ENCODE results near the gene TNPO2. TPM values are rescaled to one million over a fixed set of nuclear protein-coding genes. Genes with fewer than 3 reads are reported as not detected.

The TNPO2 gene
- 27.4 to 35.2 TPM (median 32.5 TPM) in 5 replicates for total RNA-seq (2022; extraction: Qiagen RNA extraction; ENCODE audit: low read depth)

GRCh38 chr19:12723641-12724426 is at the start of gene TNPO2:
Gene TNPO2 (minus strand): TSS chr19:12723932. CDS start chr19:12720977, 2,955 bp downstream.

DNA sequence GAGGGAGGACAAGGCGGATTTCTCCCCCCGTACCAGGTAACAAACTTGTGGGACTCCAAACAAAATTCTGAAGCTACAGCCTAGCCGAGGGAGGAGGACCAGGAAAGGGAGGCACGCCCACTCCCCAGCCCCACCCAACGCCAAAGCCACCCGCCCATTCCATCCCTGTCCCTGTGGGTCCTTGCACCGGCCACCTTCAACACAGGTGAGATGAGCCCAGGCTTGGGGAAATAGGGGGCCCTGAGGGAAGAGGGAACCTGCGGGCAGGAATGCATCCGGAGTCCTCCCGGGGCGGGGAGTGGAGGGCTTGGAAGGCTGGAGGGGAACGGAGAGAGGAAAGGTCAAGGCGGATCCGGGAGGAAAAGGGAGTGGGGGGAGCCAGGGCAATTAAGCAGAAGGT is 27.9 kb upstream of the TNPO2 start, which contains the start of gene BEST2:
Gene BEST2 (plus strand): TSS at position 157 of the 400 bp plus-strand sequence. CDS start 802 bp downstream, outside the sequence.

GRCh38 chr19:12736995-12737834 is 13.5 kb upstream of the TNPO2 start, which contains the start of gene GET3:
Gene GET3 (plus strand): TSS chr19:12737497. CDS start chr19:12737506, 9 bp downstream.

GRCh38 chr19:12696366-12697335 is 27.1 kb downstream of the TNPO2 start, which contains the start of gene FBXW9:
Gene FBXW9 (minus strand): TSS chr19:12696631. CDS start chr19:12696581, 50 bp downstream.

GRCh38 chr19:12687496-12688196 is 36.1 kb downstream of the TNPO2 start, which contains the start of gene GNG14:
Gene GNG14 (plus strand): TSS chr19:12687998. CDS start chr19:12688049, 51 bp downstream.

DNA sequence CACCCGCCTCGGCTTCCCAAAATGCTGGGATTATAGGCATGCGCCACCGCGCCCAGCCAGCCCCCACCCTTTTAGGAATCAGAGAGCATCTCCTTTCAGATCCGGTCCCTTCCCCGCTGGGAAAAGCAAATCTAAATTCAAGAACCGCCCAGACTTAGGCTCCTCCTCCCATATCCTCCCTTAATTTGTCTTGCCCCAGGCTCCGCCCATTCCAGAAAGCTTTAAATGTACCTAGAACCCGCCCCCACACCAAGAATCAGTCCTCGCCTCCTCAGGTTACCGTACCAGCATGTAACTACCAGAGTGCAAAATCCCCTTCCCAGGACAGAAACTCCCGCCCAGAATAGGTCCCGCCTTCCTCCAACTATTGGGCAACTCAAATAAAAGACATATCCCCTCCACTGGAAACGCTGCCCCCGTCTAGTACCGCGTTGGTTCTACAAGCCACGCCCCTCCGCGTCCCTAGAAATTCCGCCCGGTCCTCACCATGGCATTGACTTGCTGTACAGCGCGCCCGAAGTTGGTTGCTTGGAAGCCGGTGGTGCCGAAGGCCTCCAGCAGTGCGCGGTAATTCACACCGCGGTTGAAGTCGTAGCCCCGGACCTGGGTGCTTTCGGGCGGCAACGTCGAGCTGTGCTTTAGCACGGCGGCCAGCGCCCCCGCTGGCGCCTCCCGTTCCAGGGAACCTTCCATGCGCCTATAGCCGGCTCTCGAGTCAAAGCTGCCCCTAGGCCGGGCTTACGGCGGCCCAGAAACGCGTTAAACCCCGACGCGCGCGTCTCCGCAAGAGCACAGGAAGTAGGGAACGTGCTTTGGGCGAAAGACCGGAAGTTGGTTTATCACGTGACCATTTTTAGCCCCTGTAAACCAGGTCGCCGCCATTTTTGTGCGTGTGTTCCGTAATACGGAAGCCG is 42.4 kb downstream of the TNPO2 start, which contains the start of gene DHPS:
Gene DHPS (minus strand): TSS at position 807 of the 914 bp plus-strand sequence. CDS start 114 bp downstream, at position 693.

GRCh38 chr19:12666265-12667048 is 57.3 kb downstream of the TNPO2 start, which contains the start of the genes MAN2B1 and WDR83:
Gene MAN2B1 (minus strand): TSS chr19:12666742. CDS start chr19:12666701, 41 bp downstream.
Gene WDR83 (plus strand): TSS chr19:12666807. CDS start chr19:12669791, 2,984 bp downstream.

Other genes with a start within 250 kb of the TNPO2 start
- gene ZNF709, start 239.1 kb downstream of the TNPO2 start, total RNA-seq (2022; extraction: Qiagen RNA extraction; ENCODE audit: low read depth) = 0.05 TPM in 1 of 5 replicates, not detected in the others
- gene ZNF564, start 172.4 kb downstream of the TNPO2 start, total RNA-seq (2022; extraction: Qiagen RNA extraction; ENCODE audit: low read depth) = 0.95 to 2.9 TPM (median 2.1 TPM) in 5 replicates
- gene ZNF490, start 113.1 kb downstream of the TNPO2 start, total RNA-seq (2022; extraction: Qiagen RNA extraction; ENCODE audit: low read depth) = 0.45 to 0.81 TPM (median 0.66 TPM) in 5 replicates
- 4.3 to 6.2 TPM (median 5.3 TPM) in 5 replicates for gene ZNF791, start 113.0 kb downstream of the TNPO2 start, total RNA-seq (2022; extraction: Qiagen RNA extraction; ENCODE audit: low read depth)
- gene MAN2B1, start 57.2 kb downstream of the TNPO2 start, total RNA-seq (2022; extraction: Qiagen RNA extraction; ENCODE audit: low read depth) = 16.4 to 21.2 TPM (median 17.4 TPM) in 5 replicates
- gene WDR83, start 57.1 kb downstream of the TNPO2 start, total RNA-seq (2022; extraction: Qiagen RNA extraction; ENCODE audit: low read depth) = 7.9 to 11.6 TPM (median 10.0 TPM) in 5 replicates
- 40.7 to 54.1 TPM (median 49.5 TPM) in 5 replicates for gene DHPS, start 42.1 kb downstream of the TNPO2 start, total RNA-seq (2022; extraction: Qiagen RNA extraction; ENCODE audit: low read depth)
- not detected in 5 replicates for gene GNG14, start 35.9 kb downstream of the TNPO2 start, total RNA-seq (2022; extraction: Qiagen RNA extraction; ENCODE audit: low read depth)
- gene FBXW9, start 27.3 kb downstream of the TNPO2 start, total RNA-seq (2022; extraction: Qiagen RNA extraction; ENCODE audit: low read depth) = 8.2 to 13.6 TPM (median 11.5 TPM) in 5 replicates
- gene TRIR, start 10.8 kb upstream of the TNPO2 start, total RNA-seq (2022; extraction: Qiagen RNA extraction; ENCODE audit: low read depth) = 156 to 216 TPM (median 205 TPM) in 5 replicates
- gene GET3, start 13.6 kb upstream of the TNPO2 start, total RNA-seq (2022; extraction: Qiagen RNA extraction; ENCODE audit: low read depth) = 70.9 to 96.0 TPM (median 93.4 TPM) in 5 replicates
- gene BEST2, start 27.9 kb upstream of the TNPO2 start, total RNA-seq (2022; extraction: Qiagen RNA extraction; ENCODE audit: low read depth) = 0.05 to 0.14 TPM in 2 of 5 replicates, not detected in the others
- 8.1 to 12.5 TPM (median 9.9 TPM) in 5 replicates for gene HOOK2, start 51.6 kb upstream of the TNPO2 start, total RNA-seq (2022; extraction: Qiagen RNA extraction; ENCODE audit: low read depth)
- 86.0 to 165 TPM (median 133 TPM) in 5 replicates for gene JUNB, start 67.6 kb upstream of the TNPO2 start, total RNA-seq (2022; extraction: Qiagen RNA extraction; ENCODE audit: low read depth)
- 0.48 to 1.4 TPM (median 0.76 TPM) in 5 replicates for gene PRDX2, start 77.9 kb upstream of the TNPO2 start, total RNA-seq (2022; extraction: Qiagen RNA extraction; ENCODE audit: low read depth)
- gene THSD8, start 78.1 kb upstream of the TNPO2 start, total RNA-seq (2022; extraction: Qiagen RNA extraction; ENCODE audit: low read depth) = 0.70 to 17.2 TPM (median 12.5 TPM) in 4 of 5 replicates, not detected in the other
- gene RNASEH2A, start 82.7 kb upstream of the TNPO2 start, total RNA-seq (2022; extraction: Qiagen RNA extraction; ENCODE audit: low read depth) = 32.3 to 49.1 TPM (median 44.2 TPM) in 5 replicates
- 0.10 to 0.34 TPM (median 0.22 TPM) in 4 of 5 replicates, not detected in the other for gene RTBDN, start 110.6 kb upstream of the TNPO2 start, total RNA-seq (2022; extraction: Qiagen RNA extraction; ENCODE audit: low read depth)
- 1.1 to 2.5 TPM (median 1.6 TPM) in 5 replicates for gene MAST1, start 114.6 kb upstream of the TNPO2 start, total RNA-seq (2022; extraction: Qiagen RNA extraction; ENCODE audit: low read depth)
- gene DNASE2, start 157.5 kb upstream of the TNPO2 start, total RNA-seq (2022; extraction: Qiagen RNA extraction; ENCODE audit: low read depth) = 25.6 to 33.3 TPM (median 31.1 TPM) in 5 replicates
- not detected in 5 replicates for gene KLF1, start 163.3 kb upstream of the TNPO2 start, total RNA-seq (2022; extraction: Qiagen RNA extraction; ENCODE audit: low read depth)
- 9.1 to 10.2 TPM (median 9.5 TPM) in 5 replicates for gene GCDH, start 167.2 kb upstream of the TNPO2 start, total RNA-seq (2022; extraction: Qiagen RNA extraction; ENCODE audit: low read depth)
- 0.33 to 0.79 TPM (median 0.42 TPM) in 5 replicates for gene SYCE2, start 195.4 kb upstream of the TNPO2 start, total RNA-seq (2022; extraction: Qiagen RNA extraction; ENCODE audit: low read depth)
- gene FARSA, start 209.8 kb upstream of the TNPO2 start, total RNA-seq (2022; extraction: Qiagen RNA extraction; ENCODE audit: low read depth) = 65.9 to 84.1 TPM (median 74.6 TPM) in 5 replicates
- 505 to 682 TPM (median 539 TPM) in 5 replicates for gene CALR, start 214.7 kb upstream of the TNPO2 start, total RNA-seq (2022; extraction: Qiagen RNA extraction; ENCODE audit: low read depth)
- 68.9 to 85.3 TPM (median 84.8 TPM) in 5 replicates for gene RAD23A, start 221.9 kb upstream of the TNPO2 start, total RNA-seq (2022; extraction: Qiagen RNA extraction; ENCODE audit: low read depth)
- gene GADD45GIP1, start 233.3 kb upstream of the TNPO2 start, total RNA-seq (2022; extraction: Qiagen RNA extraction; ENCODE audit: low read depth) = 33.1 to 59.6 TPM (median 54.1 TPM) in 5 replicates
- not detected in 5 replicates for gene DAND5, start 245.6 kb upstream of the TNPO2 start, total RNA-seq (2022; extraction: Qiagen RNA extraction; ENCODE audit: low read depth)